HG03521 (cell line): ENCODE measurements around the gene CKAP2L.

Source experiments
- ATAC-seq: cut with Tn5 transposase; IDR thresholded peaks from one replicate; pipeline ENCODE4 v1.9.1; 2021; ENCODE audit warnings: mild to moderate bottlenecking, moderate library complexity; ENCODE audit not compliant: unreplicated experiment

Gene CKAP2L

DNA sequence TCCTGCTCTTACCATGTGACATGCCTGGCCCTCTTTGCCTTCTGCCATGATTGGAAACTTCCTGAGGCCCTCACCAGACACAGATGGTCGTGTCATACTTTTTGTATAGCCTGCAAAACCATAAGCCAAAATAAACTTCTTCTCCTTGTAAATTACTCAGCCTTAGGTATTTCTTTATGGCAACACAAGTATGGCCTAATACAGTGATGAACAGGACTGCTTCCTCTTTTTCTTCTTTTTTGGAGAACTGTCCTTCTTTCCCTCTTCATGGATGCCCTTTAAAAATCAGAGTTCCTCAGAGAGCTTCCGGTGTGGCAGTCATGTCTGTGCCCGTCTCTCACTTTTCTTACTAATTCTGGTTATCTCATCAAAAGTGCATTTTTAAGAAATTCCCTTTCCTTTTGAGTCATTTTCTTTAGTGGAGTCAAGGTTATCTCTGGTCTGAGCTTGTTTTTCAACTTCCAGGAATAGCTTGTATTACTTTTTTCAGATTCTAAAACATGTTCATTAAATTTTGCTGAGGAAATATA, 29.1 kb upstream of the CKAP2L start:
- no peak for ATAC-seq

- ATAC-seq, result no peak
Observed at GRCh38 chr2:112792419-112792818, 28.0 kb upstream of the CKAP2L start.

DNA sequence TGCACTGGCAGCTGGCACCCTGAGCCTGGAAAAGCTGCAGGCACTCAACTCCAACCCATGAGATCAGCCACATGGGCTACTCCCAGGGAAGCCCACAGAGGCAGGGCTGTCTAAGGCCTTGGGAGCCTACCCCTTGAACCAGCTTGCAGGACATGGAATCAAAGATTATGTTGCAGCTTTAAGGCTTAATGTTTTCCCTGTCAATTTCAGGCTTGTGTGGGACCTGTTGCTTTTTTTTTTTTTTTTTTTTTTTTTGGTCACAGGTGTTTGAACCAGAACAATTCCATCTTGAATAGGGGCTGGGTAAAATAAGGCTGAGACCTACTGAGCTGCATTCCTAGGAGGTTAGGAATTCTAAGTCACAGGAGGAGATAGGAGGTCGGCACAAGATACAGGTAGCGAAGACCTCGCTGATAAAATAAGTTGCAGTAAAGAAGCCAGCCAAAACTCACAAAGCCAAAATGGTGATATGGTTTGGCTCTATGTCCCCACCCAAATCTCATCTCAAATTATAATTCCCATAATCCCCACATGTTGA, 27.4 kb upstream of the CKAP2L start:
- ATAC-seq, result no peak

- no peak for ATAC-seq
Observed at GRCh38 chr2:112791019-112791418, 26.6 kb upstream of the CKAP2L start.

- no peak for ATAC-seq
Observed at GRCh38 chr2:112790305-112790704, 25.9 kb upstream of the CKAP2L start.

GRCh38 chr2:112789186-112789585, 24.8 kb upstream of the CKAP2L start:
- no peak for ATAC-seq

GRCh38 chr2:112788653-112789052, 24.2 kb upstream of the CKAP2L start:
- ATAC-seq, result no peak

DNA sequence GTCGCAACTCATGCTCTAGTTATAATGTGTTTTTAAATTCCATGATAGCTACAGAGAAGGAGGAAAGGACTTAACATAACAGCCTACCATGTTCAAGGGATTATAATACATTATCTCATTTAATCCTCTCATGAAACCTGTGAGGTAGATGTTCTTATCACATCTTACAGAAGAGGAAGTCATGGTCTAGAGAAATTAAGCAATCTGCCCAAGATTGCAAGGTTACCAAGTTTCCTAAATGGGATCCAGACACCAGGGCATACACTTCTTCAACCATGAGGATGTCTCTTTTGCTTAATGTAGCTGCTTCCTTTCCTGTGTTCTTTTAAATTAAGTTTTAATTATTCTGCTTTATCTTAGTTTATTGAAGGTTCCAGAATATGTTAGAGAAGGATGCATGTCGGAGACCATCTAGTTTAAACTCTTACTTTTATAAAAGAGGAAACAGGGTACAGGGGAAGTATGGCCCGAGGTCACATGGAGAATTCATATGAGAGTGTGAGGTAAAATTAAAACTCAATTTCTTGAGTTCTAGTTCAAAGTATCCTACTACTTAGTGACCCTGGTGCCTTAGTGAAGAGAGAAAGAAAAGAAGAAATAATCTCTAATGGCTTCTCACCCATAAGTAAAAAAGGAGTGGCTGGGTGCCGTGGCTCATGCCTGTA, 23.5 kb upstream of the CKAP2L start:
- ATAC-seq, result no peak

DNA sequence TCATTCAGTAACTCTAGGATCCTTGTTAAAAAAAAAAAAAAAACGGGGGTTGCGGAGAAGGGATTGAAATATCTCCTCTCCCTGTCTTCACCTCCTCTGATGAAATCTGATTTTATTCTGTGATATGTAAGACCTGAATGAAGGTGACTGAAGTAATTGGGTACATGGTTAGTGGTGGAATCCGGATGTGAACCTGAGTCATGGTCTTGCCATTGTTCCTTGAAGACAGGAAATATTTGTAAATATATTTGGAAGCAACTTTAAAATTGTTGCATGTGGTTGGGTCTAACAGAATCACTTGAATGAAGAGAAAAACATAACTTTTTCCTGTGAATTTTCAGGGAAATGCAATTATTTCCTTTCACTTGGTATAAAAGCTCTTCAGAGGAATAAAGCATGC, 22.9 kb upstream of the CKAP2L start:
- ATAC-seq, result no peak

GRCh38 chr2:112784199-112785189, 20.1 kb upstream of the CKAP2L start, which contains the start of gene IL1A:
Gene IL1A (minus strand): TSS chr2:112784493. CDS start chr2:112783770, 723 bp downstream.
- no peak for ATAC-seq

- no peak for ATAC-seq
Observed at GRCh38 chr2:112783187-112783714, 18.8 kb upstream of the CKAP2L start.

- peak; percentile 68 for ATAC-seq
Observed at GRCh38 chr2:112782234-112782799, 17.9 kb upstream of the CKAP2L start.

DNA sequence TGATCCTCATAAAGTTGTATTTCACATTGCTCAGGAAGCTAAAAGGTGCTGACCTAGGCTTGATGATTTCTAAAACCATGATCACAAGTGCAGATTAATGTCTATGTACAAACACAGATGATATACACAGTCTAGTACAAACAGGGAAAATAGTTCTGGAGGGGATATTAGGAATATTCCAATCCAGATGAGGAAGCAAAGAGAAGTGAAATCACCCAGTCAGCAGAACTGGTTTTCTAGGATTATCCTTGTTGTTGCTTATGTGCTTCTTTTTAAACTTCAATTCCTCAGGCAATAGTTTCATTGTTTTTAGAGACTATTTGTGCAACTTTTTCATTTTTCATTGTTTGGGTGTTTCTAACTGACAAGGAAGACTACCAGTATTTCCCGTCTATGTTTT, 15.2 kb upstream of the CKAP2L start:
- no peak for ATAC-seq

GRCh38 chr2:112777036-112777435, 12.6 kb upstream of the CKAP2L start:
- ATAC-seq, result no peak

- ATAC-seq, result no peak
Observed at GRCh38 chr2:112776113-112776512, 11.7 kb upstream of the CKAP2L start.

DNA sequence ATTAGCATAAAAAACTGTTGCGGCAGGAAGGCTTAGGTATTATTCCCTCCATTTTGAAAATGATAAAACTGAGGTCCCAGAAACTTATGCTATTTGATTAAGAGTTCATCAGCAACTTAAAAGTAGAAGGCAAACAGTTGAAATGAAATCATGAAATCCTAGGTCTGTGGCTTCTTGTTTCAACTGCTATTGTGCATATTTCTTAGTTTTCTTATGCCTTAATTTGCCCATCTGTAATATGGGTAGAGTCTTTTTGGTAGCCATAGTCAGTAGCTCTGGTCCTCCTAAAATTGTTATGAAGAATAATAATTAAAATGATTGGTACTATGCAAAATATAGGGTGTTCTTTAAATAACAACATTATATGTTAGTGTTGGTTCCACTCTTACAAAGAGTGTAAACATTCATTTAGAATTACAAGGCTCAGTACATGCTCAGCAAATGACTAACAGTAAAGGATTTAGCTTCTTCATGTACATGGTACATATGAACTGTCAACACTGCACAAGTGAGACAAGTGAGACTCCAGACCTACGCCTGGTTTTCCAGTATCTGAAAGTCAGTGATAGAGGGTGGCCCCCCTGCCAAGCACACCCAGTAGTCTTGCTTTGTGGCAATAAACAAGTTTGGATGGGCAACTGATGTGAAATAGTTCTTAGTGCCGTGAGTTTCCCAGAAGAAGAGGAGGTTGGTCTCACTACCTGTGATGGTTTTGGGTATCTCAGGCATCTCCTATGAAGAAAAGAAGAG, 10.3 kb upstream of the CKAP2L start:
- no peak for ATAC-seq

GRCh38 chr2:112773556-112773955, 9.1 kb upstream of the CKAP2L start:
- no peak for ATAC-seq

GRCh38 chr2:112772911-112773475, 8.6 kb upstream of the CKAP2L start:
- ATAC-seq, result no peak

- no peak for ATAC-seq
Observed at GRCh38 chr2:112772322-112772721, 7.9 kb upstream of the CKAP2L start.

GRCh38 chr2:112768432-112768831, 4.0 kb upstream of the CKAP2L start:
- no peak for ATAC-seq
